HEK293 (cell line): ENCODE results near the gene P3H4.
"Not testable (repeated sequence)": the region's sequence is repeated elsewhere in the genome, so short reads cannot be mapped to it uniquely, and the experiment has no call there.

ENCODE experiments used
- HIC1 ChIP-seq: fragments of 450-650 bp; formaldehyde crosslinking; IDR thresholded peaks from 2 replicates; pipeline ENCODE4 v1.5.1; 2016; ENCODE audit warnings: missing biosample characterization, missing genetic modification characterization
- MYNN ChIP-seq: fragments of 450-650 bp; formaldehyde crosslinking; IDR thresholded peaks from 2 replicates; pipeline ENCODE4 v1.5.1; 2016; ENCODE audit warnings: missing biosample characterization, missing genetic modification characterization, borderline replicate concordance
- PRDM1 ChIP-seq: fragments of 450-650 bp; formaldehyde crosslinking; IDR thresholded peaks from 2 replicates; pipeline ENCODE4; 2016; ENCODE audit warnings: missing biosample characterization, missing genetic modification characterization
- SALL2 ChIP-seq: fragments of 450-650 bp; formaldehyde crosslinking; IDR thresholded peaks from 2 replicates; pipeline ENCODE4 v1.5.0; 2017; ENCODE audit warnings: missing biosample characterization, mild to moderate bottlenecking, missing genetic modification characterization, borderline replicate concordance
- ZNF138 ChIP-seq: fragments of 450-650 bp; formaldehyde crosslinking; IDR thresholded peaks from 2 replicates; pipeline ENCODE4 v1.5.1; 2016; ENCODE audit warnings: missing biosample characterization, missing genetic modification characterization, borderline replicate concordance
- ZNF223 ChIP-seq: fragments of 450-650 bp; formaldehyde crosslinking; IDR thresholded peaks from 2 replicates; pipeline ENCODE4 v1.5.1; 2016; ENCODE audit warnings: missing biosample characterization, missing genetic modification characterization
- ZNF239 ChIP-seq: fragments of 450-650 bp; formaldehyde crosslinking; IDR thresholded peaks from 2 replicates; pipeline ENCODE4 v1.5.1; 2016; ENCODE audit warnings: missing biosample characterization, missing genetic modification characterization
- ZNF530 ChIP-seq: fragments of 450-650 bp; formaldehyde crosslinking; IDR thresholded peaks from 2 replicates; pipeline ENCODE4 v1.5.1; 2016; ENCODE audit warnings: low read depth, missing biosample characterization, missing genetic modification characterization
- TF ChIP-seq, protein P1 (sequence below): fragments of 450-650 bp; IDR thresholded peaks from 2 replicates; pipeline ENCODE4 v1.5.1; 2018; ENCODE audit warnings: missing biosample characterization, missing genetic modification characterization
- TF ChIP-seq, protein P2 (sequence below): fragments of 450-650 bp; formaldehyde crosslinking; IDR thresholded peaks from 2 replicates; pipeline ENCODE4 v1.5.1; 2016; ENCODE audit warnings: missing biosample characterization, missing genetic modification characterization
- TF ChIP-seq, protein P3 (sequence below): sonication (generic); formaldehyde crosslinking; IDR thresholded peaks from 2 replicates; pipeline ENCODE4 v1.8.1; 2022; ENCODE audit warnings: mild to moderate bottlenecking, moderate library complexity, missing genetic modification reagents
- TF ChIP-seq, protein P4 (sequence below): fragments of 450-650 bp; formaldehyde crosslinking; IDR thresholded peaks from 2 replicates; pipeline ENCODE4 v1.5.1; 2016; ENCODE audit warnings: missing biosample characterization, missing genetic modification characterization

- TF ChIP-seq, protein P1, sequence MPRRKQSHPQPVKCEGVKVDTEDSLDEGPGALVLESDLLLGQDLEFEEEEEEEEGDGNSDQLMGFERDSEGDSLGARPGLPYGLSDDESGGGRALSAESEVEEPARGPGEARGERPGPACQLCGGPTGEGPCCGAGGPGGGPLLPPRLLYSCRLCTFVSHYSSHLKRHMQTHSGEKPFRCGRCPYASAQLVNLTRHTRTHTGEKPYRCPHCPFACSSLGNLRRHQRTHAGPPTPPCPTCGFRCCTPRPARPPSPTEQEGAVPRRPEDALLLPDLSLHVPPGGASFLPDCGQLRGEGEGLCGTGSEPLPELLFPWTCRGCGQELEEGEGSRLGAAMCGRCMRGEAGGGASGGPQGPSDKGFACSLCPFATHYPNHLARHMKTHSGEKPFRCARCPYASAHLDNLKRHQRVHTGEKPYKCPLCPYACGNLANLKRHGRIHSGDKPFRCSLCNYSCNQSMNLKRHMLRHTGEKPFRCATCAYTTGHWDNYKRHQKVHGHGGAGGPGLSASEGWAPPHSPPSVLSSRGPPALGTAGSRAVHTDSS (tag by site-specific recombination) = not testable (repeated sequence)
- TF ChIP-seq, protein P2, sequence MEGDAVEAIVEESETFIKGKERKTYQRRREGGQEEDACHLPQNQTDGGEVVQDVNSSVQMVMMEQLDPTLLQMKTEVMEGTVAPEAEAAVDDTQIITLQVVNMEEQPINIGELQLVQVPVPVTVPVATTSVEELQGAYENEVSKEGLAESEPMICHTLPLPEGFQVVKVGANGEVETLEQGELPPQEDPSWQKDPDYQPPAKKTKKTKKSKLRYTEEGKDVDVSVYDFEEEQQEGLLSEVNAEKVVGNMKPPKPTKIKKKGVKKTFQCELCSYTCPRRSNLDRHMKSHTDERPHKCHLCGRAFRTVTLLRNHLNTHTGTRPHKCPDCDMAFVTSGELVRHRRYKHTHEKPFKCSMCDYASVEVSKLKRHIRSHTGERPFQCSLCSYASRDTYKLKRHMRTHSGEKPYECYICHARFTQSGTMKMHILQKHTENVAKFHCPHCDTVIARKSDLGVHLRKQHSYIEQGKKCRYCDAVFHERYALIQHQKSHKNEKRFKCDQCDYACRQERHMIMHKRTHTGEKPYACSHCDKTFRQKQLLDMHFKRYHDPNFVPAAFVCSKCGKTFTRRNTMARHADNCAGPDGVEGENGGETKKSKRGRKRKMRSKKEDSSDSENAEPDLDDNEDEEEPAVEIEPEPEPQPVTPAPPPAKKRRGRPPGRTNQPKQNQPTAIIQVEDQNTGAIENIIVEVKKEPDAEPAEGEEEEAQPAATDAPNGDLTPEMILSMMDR (tag by site-specific recombination) = not testable (repeated sequence)
- not testable (repeated sequence) for TF ChIP-seq ZNF223, SALL2, ZNF239, HIC1, ZNF138, MYNN, ZNF530, PRDM1 (tag by site-specific recombination)
- TF ChIP-seq, protein P3, sequence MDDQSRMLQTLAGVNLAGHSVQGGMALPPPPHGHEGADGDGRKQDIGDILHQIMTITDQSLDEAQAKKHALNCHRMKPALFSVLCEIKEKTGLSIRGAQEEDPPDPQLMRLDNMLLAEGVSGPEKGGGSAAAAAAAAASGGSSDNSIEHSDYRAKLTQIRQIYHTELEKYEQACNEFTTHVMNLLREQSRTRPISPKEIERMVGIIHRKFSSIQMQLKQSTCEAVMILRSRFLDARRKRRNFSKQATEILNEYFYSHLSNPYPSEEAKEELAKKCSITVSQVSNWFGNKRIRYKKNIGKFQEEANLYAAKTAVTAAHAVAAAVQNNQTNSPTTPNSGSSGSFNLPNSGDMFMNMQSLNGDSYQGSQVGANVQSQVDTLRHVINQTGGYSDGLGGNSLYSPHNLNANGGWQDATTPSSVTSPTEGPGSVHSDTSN = not testable (repeated sequence)
- TF ChIP-seq, protein P4, sequence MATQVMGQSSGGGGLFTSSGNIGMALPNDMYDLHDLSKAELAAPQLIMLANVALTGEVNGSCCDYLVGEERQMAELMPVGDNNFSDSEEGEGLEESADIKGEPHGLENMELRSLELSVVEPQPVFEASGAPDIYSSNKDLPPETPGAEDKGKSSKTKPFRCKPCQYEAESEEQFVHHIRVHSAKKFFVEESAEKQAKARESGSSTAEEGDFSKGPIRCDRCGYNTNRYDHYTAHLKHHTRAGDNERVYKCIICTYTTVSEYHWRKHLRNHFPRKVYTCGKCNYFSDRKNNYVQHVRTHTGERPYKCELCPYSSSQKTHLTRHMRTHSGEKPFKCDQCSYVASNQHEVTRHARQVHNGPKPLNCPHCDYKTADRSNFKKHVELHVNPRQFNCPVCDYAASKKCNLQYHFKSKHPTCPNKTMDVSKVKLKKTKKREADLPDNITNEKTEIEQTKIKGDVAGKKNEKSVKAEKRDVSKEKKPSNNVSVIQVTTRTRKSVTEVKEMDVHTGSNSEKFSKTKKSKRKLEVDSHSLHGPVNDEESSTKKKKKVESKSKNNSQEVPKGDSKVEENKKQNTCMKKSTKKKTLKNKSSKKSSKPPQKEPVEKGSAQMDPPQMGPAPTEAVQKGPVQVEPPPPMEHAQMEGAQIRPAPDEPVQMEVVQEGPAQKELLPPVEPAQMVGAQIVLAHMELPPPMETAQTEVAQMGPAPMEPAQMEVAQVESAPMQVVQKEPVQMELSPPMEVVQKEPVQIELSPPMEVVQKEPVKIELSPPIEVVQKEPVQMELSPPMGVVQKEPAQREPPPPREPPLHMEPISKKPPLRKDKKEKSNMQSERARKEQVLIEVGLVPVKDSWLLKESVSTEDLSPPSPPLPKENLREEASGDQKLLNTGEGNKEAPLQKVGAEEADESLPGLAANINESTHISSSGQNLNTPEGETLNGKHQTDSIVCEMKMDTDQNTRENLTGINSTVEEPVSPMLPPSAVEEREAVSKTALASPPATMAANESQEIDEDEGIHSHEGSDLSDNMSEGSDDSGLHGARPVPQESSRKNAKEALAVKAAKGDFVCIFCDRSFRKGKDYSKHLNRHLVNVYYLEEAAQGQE (tag by site-specific recombination) = not testable (repeated sequence)
Observed at GRCh38 chr17:41839448-41839847, 27.7 kb upstream of the P3H4 start.
